22Rv1 (cell line): ENCODE measurements around the gene JAKMIP1.

Experiments
- H3K27ac ChIP-seq: fragments of 450-650 bp; 2 replicates; pipeline ENCODE4 v1.5.1; 2017
- ZFX ChIP-seq: fragments of 450-650 bp; IDR thresholded peaks from 2 replicates; pipeline ENCODE4 v1.6.1; 2017; ENCODE audit warnings: antibody characterized with exemption, borderline replicate concordance
- TF ChIP-seq, protein P1 (sequence below): fragments of 450-650 bp; IDR thresholded peaks from 2 replicates; pipeline ENCODE4 v1.5.1; 2017; ENCODE audit warnings: mild to moderate bottlenecking

Gene JAKMIP1

DNA sequence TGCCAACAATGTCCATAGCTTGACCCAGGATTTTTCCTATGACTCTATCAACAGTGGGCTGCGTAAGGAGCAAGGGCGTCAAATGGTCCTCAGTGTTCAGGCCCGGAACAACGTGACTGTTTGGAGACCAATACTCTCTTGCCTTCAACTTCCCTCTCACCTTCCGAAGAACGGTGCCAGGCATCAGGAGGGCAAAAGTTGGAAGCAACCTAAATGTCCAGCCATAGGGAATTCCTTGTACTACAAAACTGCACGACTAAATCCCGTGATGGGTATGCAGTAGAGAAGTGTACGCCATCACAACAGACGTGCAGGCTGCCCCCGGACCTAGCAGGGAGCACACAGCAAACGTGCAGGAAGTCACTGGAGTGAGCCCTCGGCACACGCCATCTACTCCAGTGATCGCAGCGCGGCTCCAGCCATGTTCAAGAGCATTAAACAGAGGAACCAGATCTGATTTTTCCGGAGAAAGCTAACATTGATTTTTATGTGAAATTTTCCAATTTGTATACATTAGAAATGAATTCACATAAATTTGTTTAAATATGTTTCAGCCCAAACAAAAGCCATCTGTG is 79.0 kb downstream of the JAKMIP1 start:
- no peak for TF ChIP-seq ZFX
- TF ChIP-seq, protein P1, sequence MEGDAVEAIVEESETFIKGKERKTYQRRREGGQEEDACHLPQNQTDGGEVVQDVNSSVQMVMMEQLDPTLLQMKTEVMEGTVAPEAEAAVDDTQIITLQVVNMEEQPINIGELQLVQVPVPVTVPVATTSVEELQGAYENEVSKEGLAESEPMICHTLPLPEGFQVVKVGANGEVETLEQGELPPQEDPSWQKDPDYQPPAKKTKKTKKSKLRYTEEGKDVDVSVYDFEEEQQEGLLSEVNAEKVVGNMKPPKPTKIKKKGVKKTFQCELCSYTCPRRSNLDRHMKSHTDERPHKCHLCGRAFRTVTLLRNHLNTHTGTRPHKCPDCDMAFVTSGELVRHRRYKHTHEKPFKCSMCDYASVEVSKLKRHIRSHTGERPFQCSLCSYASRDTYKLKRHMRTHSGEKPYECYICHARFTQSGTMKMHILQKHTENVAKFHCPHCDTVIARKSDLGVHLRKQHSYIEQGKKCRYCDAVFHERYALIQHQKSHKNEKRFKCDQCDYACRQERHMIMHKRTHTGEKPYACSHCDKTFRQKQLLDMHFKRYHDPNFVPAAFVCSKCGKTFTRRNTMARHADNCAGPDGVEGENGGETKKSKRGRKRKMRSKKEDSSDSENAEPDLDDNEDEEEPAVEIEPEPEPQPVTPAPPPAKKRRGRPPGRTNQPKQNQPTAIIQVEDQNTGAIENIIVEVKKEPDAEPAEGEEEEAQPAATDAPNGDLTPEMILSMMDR, result no peak
- H3K27ac ChIP-seq, result no peak overlapping the region

DNA sequence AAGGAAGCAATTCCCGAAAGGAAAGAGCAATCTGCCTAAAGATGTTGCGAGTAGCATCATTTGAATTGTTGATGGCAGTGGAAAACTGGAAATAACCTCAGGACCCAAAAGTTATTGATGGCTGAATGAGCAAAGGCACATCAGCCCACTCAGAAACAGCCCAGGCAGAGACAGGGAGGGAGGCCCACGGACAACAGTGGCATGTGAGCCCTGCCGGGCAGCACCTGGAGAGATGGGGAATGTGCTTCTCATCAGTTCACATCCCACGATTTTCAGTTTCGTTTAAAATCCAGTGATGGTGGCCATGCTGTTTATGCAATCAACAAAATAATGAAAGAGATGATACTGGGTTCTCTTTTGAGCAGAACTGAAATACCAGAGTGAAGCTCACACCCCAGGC is 80.0 kb downstream of the JAKMIP1 start:
- no peak for TF ChIP-seq ZFX
- TF ChIP-seq, protein P1, result no peak
- no peak overlapping the region for H3K27ac ChIP-seq

DNA sequence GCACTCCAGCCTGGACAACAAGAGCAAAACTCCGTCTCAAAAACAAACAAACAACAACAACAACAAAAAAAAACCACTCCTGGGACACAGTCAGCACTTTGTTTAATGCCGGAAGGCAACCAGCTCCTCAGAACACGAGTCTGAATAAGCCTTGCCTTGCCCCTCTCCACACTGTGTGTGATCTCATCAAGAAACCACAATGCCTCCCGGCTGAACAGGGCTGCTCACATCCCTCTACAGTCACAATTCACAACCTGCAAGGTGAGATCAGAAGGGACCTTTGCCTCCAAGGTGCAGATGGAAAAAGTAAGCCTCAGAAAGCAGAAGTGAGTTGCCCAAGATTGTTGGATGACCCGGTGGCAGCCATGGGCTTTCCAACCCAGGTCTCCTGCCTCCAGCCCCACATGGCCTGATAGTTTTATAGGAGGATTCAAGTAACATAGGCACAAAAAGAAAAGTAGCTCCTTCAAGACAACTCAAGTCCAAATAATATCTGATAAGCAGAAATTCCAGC is 80.8 kb downstream of the JAKMIP1 start:
- TF ChIP-seq ZFX, result no peak
- TF ChIP-seq, protein P1, result no peak
- H3K27ac ChIP-seq, result no peak overlapping the region

DNA sequence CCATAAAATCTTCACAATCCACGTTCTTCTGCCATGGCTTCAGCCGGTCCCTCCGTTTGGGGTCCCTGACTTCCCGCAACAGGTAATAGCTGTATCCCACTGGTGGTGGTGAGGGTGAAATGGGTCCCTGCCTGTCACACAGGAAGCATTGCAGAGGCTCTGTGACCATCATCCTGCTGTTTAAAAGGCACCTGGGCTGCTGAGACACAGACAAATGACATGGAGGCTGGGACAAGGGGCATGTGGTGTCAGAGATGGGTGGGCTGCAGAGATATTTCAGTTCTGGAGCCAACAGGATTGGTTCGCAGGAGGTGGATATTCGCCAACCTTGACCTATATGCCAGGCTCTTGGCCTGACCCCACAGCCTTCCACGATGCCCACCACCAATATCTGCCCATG is 82.1 kb downstream of the JAKMIP1 start:
- TF ChIP-seq, protein P1, result no peak
- no peak for TF ChIP-seq ZFX
- H3K27ac ChIP-seq, result no peak overlapping the region

DNA sequence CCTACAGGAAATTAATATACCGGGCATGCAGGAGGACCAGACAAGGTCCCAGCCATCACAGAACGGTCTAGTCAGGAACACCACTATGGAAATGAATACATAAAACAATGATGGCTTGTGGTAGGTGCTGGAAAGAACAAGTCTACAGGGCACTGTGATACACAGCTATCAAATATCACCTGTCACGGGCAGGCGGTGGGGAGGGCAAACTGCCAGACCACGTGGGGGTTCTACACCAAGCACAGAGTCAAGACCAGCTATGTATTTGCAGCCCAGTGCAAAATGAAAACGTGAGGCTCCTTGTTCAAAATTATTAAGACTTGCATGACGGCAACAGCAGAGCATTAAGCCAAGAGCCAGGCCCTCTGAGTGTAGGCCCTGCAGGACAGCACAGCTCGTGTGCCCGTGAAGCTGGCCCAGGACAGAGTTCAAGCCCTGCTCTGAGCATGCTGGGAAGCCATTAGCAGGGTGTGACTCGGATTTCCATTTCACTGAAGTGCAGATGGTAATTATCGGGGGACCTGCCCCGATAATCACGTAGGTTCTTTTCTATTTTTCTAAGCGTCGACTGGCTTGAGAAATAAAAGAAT is 83.6 kb downstream of the JAKMIP1 start:
- no peak overlapping the region for H3K27ac ChIP-seq
- no peak for TF ChIP-seq ZFX
- TF ChIP-seq, protein P1, result no peak

- no peak overlapping the region for H3K27ac ChIP-seq
- TF ChIP-seq, protein P1, result no peak
- no peak for TF ChIP-seq ZFX
These were observed 84.4 kb downstream of the JAKMIP1 start for GRCh38 chr4:6115746-6116586.
